HTERT RPE-1 (cell line): ENCODE measurements around the gene CD9.
"Not testable (repeated sequence)": the region's sequence is repeated elsewhere in the genome, so short reads cannot be mapped to it uniquely, and the experiment has no call there.

Experiments used
- in situ Hi-C: fragments of 300-500 bp; cut with MboI; formaldehyde crosslinking; loops from 4 replicates; pipeline ENCODE4 v1.14.3; 2020; ENCODE audit warnings: low sequenced_read_pairs

CD9 gene

GRCh38 chr12:6198556-6198955 is 1.6 kb upstream of the CD9 start:
- in situ Hi-C loops: no loop called here

DNA sequence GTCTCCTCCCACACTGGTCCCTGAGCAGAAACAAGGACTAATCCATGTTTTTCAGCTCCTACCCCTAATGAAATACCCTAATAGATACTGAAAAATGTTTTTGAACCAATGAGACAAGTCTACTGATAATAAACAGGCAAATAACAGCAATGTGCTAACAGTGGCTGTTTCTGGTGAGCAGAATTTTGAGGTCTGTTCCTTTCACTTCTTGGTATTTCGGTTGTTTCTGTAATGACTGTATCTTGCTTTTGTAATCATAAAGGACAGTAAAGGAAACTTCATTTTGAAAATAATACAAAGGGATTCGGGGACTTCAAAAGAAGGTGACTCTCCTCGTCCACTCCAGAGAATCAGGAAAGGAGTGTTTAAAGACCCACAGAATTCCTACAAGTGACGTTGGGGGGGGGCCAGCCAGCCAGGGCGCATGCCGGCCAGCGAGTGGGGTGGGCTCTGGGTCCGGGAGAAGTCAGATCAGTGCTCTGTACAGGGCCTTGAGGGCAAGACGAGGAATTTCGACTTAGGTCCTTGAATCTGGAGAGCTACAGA is 1.1 kb upstream of the CD9 start:
- in situ Hi-C loops: no loop called here

DNA sequence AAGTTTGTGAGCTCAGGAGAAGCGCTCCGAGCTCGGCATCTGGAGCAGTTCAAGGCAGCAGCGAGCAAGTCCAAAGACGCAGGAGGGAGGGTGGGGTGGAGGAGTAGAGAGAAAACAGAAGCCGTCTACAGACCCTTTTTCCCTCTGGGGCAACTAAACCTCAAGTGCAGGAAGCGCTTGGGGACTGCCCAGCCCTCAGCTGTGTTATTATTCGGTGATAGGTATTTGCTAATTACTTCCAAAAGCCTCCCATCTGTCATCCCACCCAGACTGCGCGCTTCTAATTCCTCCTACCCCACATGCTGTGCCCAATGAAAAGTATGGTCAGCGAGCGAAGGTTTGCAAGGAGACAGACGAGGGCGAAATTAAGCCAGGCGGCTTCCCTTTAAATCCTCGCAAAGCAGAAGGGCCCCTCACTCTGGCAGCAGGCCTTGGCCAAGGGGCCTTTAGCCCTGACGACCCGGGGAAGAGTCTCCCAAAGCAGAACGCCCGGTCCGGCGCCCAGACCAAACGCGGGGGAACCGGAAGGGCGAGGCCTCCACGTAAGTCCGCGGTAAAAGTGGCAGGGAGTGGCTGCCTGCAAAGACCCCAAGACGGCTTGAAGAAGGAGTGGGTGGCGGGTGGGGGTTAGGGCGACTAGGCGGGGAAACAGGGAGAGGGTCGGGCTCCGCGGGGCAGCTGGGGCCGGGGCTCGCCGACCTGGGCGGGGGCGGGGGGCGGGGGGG is 507 bp upstream of the CD9 start:
- in situ Hi-C loops: no loop called here

DNA sequence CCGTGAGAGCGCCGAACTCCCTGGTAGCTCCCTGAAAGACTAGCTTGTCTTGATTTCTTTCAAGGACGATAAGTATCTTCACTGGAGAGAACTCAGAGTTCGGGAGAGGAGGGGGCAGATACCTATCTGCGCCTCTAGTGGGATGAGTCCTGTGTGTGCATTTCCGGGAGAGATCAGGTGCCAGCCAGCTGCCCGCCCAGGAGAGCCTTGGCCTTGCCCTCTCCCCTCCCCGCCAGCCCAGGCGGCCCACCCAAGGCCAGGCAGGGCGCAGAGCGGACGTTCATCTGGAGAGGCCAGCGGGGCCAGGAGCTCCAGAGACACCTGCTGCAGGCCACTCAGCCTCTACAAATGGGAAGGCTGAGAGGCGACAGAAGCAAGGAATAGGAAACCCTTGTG is 1.0 kb downstream of the CD9 start:
- in situ Hi-C loops: no loop called here

- in situ Hi-C loops: no loop called here
Measured at GRCh38 chr12:6201826-6202225, 1.6 kb downstream of the CD9 start.

DNA sequence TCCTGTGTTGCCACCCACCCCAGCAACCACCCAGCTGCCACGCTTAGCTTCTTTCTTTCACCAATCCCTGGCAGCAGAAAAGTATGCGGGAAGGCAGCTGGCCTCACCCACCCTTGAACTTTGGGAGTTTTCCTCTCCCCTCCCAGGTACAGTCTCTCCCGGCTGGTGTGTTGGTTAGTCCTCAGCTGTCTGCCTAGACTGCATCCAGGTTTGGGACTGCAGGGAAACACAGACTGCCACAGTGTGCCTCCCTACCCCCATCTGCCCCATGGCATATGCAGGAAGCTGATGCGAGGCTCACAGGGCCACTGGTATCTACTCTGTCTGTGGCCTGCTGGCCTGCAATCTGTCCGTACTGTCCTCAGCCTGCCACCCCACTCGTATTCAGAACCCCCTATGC is 2.1 kb downstream of the CD9 start:
- in situ Hi-C loops: no loop called here

DNA sequence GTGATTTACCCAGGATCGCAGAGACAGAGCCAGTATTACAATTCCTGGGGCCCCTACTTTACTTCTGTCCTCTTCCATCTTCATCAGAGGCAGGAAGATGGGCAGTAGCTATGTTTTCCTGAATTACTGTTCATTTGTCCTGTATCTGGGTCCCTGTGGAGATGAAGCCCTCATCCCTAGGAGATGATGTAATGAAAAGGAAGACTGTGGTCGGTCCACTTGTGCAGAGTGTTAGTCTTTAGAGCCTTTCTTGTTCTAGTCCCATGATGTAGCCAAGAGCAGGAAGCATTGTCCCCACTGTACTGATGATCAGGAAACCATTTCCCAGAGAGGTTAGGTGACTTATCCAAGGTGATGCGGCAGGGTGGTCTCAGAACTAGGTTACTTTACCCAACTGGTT is 2.6 kb downstream of the CD9 start:
- in situ Hi-C loops: no loop called here

- in situ Hi-C loops: no loop called here
Measured at GRCh38 chr12:6203601-6204000, 3.4 kb downstream of the CD9 start.

DNA sequence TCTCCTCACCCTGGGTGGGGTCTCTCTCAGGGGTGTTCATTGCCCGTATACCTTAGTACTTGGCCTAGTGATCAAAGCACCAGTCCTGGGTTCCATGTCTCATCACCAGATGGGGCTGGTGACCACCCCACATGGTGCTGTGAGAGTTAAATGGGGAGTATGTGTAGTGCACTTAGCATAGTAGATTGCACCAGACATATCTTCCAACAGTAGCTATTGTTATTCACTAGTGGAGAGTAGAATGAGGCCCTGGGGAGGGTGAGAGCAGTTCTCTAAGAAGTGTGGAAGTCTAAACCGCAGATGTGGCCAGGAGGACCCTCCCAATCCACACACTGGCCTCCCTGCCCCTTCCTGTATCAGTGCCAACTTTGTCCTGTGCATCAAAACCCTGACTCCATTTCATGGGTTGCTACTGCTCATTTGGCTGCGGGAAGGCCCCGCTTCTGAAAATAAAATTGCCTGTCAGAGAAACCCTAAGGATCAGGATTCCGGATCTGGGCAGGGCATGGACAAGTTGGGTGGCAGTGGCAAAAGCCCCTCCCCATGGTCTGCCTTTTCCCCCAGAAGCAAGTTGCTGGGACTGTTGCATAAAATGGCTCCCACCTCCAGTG is 4.4 kb downstream of the CD9 start:
- in situ Hi-C loops: no loop called here

GRCh38 chr12:6205144-6205539 is 4.9 kb downstream of the CD9 start:
- in situ Hi-C loops: no loop called here

DNA sequence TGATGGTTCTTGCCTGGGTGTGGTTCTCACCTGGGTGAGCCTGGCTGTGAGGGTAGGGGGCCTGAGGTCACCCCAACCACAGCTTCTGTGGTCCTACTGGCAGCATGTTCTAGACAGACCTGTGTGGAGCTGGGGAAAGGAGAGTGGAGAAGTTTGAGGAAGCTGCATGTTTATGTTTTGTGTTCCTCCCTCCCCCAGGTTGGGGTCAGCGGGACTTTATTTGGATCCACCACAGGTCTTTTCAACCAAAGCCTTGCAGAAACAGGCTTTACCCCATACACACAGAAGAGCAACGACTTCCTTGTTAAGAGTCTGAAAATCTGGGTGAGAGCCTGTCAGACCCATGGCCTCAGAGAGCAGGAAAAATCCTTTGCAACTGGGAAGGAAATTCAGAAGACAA is 5.6 kb downstream of the CD9 start:
- in situ Hi-C loops: no loop called here

- in situ Hi-C loops: no loop called here
Measured at GRCh38 chr12:6206327-6206726, 6.1 kb downstream of the CD9 start.

DNA sequence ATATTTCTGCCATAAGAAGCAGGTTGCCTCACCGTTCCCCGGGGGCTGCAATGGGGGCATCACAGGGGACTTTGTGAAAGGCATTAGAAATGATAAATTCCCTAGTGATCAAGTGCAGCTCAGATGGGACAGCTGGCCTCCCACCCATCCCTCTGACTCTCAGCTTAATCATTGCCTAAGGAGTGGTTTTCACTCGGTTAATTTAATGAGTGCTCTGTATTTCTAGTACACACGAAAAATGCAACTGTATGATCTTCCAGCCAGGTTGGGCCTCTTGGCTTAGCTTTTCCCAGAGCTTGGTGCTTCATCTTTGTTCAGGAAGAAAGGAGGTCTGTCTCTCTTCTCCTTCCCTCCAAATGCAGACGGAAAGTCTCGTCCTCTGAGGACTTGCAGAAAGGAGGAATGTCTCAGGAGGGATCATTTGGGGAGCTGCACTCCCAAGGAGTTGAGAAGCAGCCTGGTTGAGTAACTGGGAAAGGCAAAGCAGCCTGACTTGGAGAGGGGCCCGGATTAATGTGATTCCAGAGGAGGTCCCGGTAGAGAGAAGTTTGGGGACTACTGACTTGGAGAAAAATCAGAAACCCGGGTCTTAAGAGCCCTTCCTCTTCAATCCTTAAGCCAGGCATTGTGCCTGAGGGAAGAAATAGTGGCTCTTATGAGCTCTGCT is 7.2 kb downstream of the CD9 start:
- in situ Hi-C loops: no loop called here

DNA sequence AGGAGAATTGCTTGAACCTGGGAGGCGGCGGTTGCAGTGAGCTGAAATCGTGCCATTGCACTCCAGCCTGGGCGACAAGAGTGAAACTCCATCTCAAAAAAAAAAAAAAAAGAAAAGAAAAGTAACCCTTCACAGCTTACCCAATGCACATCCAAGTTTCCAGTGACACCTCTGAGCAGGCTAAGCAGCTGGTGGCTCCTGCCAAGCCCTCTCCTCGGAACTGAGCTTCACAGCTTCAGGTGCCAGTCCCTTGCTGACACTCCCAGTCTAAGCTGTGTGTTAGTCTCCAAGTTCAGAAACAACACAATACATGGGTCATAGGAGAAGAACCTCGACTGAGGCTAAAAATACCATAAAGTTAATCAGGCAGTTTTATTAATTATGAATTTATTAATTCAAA is 7.9 kb downstream of the CD9 start:
- in situ Hi-C loops: no loop called here

- in situ Hi-C loops: not testable (repeated sequence)
Measured at GRCh38 chr12:6209428-6209827, 9.2 kb downstream of the CD9 start.

- in situ Hi-C loops: no loop called here
Measured at GRCh38 chr12:6211421-6211869, 11.2 kb downstream of the CD9 start.

DNA sequence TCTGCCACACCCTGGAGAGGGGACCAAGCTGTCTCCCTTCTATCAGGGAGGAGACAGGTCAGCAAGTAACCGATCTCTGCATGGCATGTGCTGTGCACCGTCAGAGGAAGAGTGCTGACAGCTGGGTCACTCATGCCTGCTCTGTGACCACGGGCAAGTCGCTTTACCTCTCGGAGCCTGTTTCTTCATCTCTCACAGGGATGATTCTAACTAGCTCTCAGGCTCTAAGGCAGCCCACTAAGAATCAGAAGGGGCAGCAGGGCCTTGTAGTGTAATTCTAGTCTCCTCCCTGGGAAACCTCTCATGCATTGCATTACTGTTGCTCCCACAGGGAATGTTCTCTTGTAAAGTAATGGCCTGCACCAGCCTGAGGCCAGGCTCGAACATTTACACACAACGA is 11.9 kb downstream of the CD9 start:
- in situ Hi-C loops: no loop called here

- in situ Hi-C loops: no loop called here
Measured at GRCh38 chr12:6213969-6214368, 13.8 kb downstream of the CD9 start.

DNA sequence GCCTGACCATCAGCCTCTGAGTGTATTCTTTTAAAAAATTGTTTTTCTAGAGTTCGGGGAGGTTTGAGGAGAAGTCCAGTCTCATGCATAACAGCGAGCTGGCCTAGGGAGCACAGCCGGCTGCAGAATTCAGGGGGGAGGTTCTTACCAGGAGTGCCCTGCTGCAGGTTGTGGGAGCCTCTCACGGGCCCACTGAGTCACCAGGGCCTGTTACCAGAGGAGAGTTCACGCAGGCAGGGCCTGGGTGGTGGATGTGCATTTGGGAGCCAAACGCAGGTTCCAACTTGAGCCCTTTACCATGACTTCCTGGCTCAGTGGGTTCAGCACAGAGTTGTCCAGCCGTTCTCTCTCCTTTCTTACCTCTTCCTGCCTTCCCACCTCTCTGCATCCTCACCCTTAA is 14.4 kb downstream of the CD9 start:
- in situ Hi-C loops: no loop called here

- in situ Hi-C loops: no loop called here
Measured at GRCh38 chr12:6215120-6215807, 15.1 kb downstream of the CD9 start.

DNA sequence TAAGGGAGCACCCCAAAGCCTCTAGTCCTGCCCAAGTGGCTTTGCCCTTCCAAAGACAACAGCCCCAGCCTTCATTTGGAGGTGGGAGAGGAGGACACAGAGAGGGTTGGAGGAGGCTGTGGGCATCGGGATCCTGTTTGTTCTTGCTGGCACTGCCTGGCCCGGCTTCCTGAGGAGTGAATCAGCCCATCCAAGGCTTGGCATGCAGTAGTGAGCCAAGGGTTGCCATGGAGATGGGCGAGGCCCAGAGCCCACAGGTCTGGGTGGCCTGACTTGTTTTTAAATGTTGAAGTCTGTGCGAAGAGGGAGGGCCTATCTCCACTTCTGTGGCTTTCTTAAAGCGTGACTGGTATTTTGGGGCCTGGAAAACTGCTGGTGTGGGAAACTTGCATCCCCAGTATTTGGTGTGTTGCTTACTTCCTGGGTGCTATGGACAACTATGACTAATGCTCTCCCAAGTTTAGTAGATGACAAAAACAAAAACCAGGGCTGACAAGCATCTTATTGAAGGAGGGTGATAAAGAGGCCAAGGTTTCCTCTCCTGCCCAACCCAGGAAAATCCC is 15.8 kb downstream of the CD9 start:
- in situ Hi-C loops: no loop called here
